Measurements from ENCODE around the gene ABLIM2.

DNA sequence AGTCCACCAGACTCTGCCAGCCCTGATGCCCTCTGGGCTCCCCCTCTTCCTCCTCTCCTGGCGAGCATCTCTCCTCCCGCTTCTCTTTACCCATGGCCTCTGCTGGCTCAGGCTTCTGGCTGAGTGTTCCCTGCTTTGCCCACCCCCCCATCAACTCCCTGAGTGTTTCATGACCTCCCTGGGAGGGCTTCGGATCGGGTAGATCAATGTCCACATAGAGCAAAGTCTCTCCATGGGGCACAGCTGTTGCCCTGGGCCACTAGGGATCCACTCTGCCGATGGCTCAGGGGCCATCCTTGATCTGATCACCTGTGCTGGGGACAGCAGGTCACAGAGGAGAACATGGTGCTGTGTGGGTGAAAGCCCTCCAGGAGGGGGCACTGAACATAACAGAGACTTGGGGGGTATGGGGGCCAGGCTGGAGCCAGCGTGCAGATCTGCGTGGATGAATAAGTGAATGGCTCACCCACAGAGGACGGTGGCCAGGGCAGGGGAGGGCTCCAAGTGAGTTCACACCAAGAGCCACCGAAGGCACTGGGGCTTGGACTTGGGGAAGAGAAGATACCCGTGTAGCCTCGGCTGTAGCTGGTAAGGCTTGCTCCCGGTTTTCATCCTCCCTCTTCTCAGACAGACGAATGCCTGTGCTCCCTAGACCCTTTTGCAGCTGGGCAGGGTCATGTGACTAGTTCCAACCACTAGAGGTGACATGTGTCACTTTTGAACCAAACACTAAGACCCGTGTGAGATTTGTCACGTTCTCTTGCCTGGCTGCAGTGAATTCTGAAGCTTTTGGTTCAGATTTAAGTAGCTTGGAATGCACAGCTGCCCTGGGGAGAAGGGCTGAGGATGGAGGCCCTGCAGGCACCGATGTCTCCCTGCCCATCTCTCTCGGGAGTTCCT lies 195.8 kb downstream of the ABLIM2 start:
- TF ChIP-seq, protein P1, sequence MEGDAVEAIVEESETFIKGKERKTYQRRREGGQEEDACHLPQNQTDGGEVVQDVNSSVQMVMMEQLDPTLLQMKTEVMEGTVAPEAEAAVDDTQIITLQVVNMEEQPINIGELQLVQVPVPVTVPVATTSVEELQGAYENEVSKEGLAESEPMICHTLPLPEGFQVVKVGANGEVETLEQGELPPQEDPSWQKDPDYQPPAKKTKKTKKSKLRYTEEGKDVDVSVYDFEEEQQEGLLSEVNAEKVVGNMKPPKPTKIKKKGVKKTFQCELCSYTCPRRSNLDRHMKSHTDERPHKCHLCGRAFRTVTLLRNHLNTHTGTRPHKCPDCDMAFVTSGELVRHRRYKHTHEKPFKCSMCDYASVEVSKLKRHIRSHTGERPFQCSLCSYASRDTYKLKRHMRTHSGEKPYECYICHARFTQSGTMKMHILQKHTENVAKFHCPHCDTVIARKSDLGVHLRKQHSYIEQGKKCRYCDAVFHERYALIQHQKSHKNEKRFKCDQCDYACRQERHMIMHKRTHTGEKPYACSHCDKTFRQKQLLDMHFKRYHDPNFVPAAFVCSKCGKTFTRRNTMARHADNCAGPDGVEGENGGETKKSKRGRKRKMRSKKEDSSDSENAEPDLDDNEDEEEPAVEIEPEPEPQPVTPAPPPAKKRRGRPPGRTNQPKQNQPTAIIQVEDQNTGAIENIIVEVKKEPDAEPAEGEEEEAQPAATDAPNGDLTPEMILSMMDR (IDR thresholded peaks at IDR 0.05) = no peak
- TF ChIP-seq POLR2A (IDR thresholded peaks at IDR 0.05; ENCODE audit: low read depth) (no peak), EP300 (IDR thresholded peaks at IDR 0.05) (no peak), POLR2AphosphoS5 (IDR thresholded peaks at IDR 0.05) (no peak)
